Measurements from ENCODE around the gene A4GALT. TPM values are rescaled to one million over a fixed set of nuclear protein-coding genes. Genes with fewer than 3 reads are reported as not detected.

The A4GALT gene
- polyA plus RNA-seq (2013, experiment 1 of 2) = 1.6 TPM
- 2.2 TPM for polyA plus RNA-seq (2013, experiment 2 of 2)

DNA sequence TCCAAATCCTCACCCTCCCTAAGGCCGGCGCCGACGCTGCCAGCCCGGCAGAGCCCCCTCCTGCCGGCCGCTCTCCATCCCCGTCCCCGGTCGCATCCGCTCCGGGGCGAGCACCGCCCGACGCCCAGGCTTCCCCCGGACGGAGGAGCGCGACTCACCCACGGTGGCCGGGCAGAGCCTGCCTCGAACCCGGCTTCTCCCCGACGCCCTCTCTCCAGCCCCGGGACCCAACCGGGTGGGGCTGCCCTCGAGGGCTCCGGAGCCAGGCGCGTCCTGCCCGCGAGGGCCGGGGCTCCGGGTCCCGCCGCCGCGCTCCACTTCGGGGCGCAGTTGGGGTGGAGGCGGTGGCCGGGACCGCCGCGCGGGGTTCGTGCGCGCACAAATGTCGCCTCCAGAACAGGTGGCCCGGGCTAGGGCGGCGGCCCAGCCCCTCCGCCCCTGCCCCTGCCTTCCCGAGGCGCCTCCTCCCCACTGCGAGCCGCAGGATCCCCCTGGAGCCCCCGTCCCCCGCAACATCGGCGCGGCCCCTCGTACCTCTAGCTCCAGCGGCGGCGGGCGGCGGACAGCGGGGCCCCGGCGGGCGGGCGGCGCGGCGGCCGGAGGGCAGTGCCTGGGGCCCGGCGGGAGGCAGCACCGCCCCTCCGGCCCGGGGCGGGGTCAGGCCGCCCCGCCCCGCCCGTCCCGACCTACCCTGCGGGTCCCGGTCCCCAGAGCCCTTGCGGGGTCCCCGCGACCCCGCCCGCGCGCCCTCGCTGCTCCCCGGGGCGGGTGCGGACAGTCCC, at the start of gene A4GALT:
TSS of gene A4GALT (minus strand) at position 608 of the 782 bp plus-strand sequence. CDS start 26,919 bp downstream, outside the sequence.
- H3K36me3 ChIP-seq (ENCODE audit: control insufficient read depth, insufficient read depth, low read length) = no peaks in the 10 kb centered on the region
- H3K4me3 ChIP-seq (ENCODE audit: extremely low read depth, insufficient read depth, low read length, poor library complexity, severe bottlenecking) = peak within 1 kb of the TSS; percentile 46
- 0% methylated on average over 67 to 70 of the region's 104 CpGs for WGBS, 2 experiments (ENCODE audit: insufficient coverage in 2 of 2)
- no peaks in the 10 kb centered on the region for H3K9me3 ChIP-seq (ENCODE audit: control insufficient read depth, low read length)
- H3K27ac ChIP-seq (ENCODE audit: low read depth, low read length, severe bottlenecking) = no peak within 1 kb of the TSS
- H3K4me1 ChIP-seq (ENCODE audit: control insufficient read depth, insufficient read depth, low read length, poor library complexity, severe bottlenecking) = peaks cover 7% of the 10 kb centered on the region

DNA sequence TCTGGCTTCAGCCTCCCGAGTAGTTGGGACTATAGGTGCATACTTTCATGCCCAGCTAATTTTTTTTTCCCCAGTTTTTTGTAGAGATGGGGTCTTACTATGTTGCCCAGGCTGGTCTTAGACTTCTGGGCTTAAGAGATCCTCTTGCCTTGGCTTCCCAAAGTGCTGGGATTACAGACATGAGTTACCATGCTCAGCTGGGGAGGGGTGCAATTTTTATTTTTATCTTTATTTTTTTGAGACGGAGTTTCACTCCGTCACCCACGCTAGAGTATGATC, 49.7 kb upstream of the A4GALT start:
- H3K4me1 ChIP-seq (ENCODE audit: control insufficient read depth, insufficient read depth, low read length, poor library complexity, severe bottlenecking) = peaks cover 17% of the 10 kb centered on the region
- no peak overlapping the region for H3K4me3 ChIP-seq (ENCODE audit: extremely low read depth, insufficient read depth, low read length, poor library complexity, severe bottlenecking)
- no peaks in the 10 kb centered on the region for H3K9me3 ChIP-seq (ENCODE audit: control insufficient read depth, low read length)
- no peaks in the 10 kb centered on the region for H3K36me3 ChIP-seq (ENCODE audit: control insufficient read depth, insufficient read depth, low read length)
- WGBS, 2 experiments (ENCODE audit: insufficient coverage in 2 of 2) = 81 to 83% methylated on average over 3 to 4 of the region's 4 CpGs
- no peak overlapping the region for H3K27ac ChIP-seq (ENCODE audit: low read depth, low read length, severe bottlenecking)

DNA sequence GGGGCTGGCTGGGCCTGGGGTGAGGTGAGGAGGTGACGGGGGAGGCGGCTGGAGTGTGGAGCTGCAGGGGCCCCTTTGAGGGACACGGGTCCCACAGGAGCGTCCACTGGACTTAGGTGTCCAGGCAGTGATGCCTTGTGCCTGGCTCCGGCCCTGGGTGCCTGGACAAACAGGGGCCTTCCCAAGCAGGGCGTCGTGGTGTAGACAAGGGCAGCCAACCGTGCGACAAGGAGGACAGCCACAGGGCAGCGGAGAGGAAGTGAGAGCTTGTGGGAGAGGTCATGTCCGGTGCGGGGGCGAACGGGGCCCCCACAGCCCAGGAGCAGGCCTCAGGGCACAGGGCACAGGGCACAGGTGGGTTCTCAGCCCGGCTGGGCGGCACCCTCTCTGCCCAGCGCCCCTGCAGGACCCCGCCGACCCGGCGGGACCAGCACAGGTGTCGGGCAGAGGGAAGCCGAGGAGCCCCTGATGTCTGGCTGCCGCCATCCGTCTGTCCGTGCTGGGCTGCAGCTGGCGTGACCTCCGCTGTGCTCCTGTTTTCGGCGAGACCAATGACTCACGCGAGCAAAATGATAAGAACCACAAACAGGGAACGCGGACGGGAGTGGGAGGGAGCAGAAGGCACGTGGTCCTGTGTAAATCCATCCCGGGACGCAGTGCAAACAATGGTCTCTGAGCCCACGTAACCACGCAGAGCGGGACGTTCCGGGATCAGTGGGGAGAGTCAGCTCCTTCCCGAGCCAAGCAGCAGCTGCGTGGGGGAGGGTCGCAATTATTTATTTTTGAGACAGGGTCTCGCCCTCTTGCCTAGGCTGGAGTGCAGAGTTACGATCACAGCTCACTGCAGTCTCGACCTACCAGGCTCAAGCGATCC, 49.1 kb upstream of the A4GALT start:
- Histone ChIP-seq H3K4me1 (ENCODE audit: control insufficient read depth, insufficient read depth, low read length, poor library complexity, severe bottlenecking) (peaks cover 17% of the 10 kb centered on the region), H3K27ac (ENCODE audit: low read depth, low read length, severe bottlenecking) (no peak overlapping the region), H3K9me3 (ENCODE audit: control insufficient read depth, low read length) (no peaks in the 10 kb centered on the region), H3K4me3 (ENCODE audit: extremely low read depth, insufficient read depth, low read length, poor library complexity, severe bottlenecking) (no peak overlapping the region), H3K36me3 (ENCODE audit: control insufficient read depth, insufficient read depth, low read length) (no peaks in the 10 kb centered on the region)
- WGBS, 2 experiments (ENCODE audit: insufficient coverage in 2 of 2) = 87% methylated on average over 48 to 50 of the region's 50 CpGs

- Histone ChIP-seq H3K9me3 (ENCODE audit: control insufficient read depth, low read length) (no peaks in the 10 kb centered on the region), H3K4me1 (ENCODE audit: control insufficient read depth, insufficient read depth, low read length, poor library complexity, severe bottlenecking) (peaks cover 17% of the 10 kb centered on the region), H3K27ac (ENCODE audit: low read depth, low read length, severe bottlenecking) (no peak overlapping the region), H3K36me3 (ENCODE audit: control insufficient read depth, insufficient read depth, low read length) (no peaks in the 10 kb centered on the region), H3K4me3 (ENCODE audit: extremely low read depth, insufficient read depth, low read length, poor library complexity, severe bottlenecking) (no peak overlapping the region)
- 91% methylated on average over 7 to 9 of the region's 11 CpGs for WGBS, 2 experiments (ENCODE audit: insufficient coverage in 2 of 2)
Measured at GRCh38 chr22:42769238-42769573, 48.5 kb upstream of the A4GALT start.

DNA sequence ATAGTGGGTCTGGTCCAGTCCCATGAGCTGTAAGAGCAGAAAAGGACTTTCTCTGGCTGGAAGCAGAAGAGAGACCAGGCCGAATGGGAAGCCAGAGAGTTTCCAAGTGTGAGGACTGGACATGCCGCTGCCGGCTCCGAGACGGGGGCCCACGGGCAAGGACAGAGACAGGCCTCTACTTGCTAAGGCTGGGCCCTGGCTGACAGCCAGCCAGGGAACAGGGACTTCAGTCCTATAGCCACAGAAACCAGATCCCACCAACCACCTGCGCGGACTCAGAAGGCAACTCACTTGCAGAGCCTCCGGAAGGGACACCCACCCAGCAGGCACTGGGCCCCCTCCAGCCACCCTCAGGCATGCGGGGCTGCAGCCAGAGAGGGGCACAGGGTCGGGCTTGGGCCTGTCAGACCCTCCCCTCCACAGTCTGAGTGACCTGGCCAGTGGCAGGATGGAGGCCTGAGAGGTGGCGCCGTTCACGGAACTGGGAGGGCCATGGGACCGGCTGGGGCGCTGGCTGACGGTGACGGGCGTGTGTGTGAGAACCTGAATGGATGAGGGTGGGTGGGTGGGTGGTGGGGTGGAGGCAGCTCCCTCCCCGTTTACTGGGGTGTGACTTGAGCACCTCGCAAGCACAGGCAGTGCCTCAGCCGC, 47.8 kb upstream of the A4GALT start:
- WGBS, 2 experiments (ENCODE audit: insufficient coverage in 2 of 2) = 87 to 91% methylated on average over 12 to 17 of the region's 22 CpGs
- H3K27ac ChIP-seq (ENCODE audit: low read depth, low read length, severe bottlenecking) = no peak overlapping the region
- H3K36me3 ChIP-seq (ENCODE audit: control insufficient read depth, insufficient read depth, low read length) = no peaks in the 10 kb centered on the region
- peaks cover 17% of the 10 kb centered on the region for H3K4me1 ChIP-seq (ENCODE audit: control insufficient read depth, insufficient read depth, low read length, poor library complexity, severe bottlenecking)
- H3K4me3 ChIP-seq (ENCODE audit: extremely low read depth, insufficient read depth, low read length, poor library complexity, severe bottlenecking) = no peak overlapping the region
- no peaks in the 10 kb centered on the region for H3K9me3 ChIP-seq (ENCODE audit: control insufficient read depth, low read length)

- no peaks in the 10 kb centered on the region for H3K36me3 ChIP-seq (ENCODE audit: control insufficient read depth, insufficient read depth, low read length)
- no peaks in the 10 kb centered on the region for H3K9me3 ChIP-seq (ENCODE audit: control insufficient read depth, low read length)
- no peak overlapping the region for H3K4me3 ChIP-seq (ENCODE audit: extremely low read depth, insufficient read depth, low read length, poor library complexity, severe bottlenecking)
- WGBS, 2 experiments (ENCODE audit: insufficient coverage in 2 of 2) = 91 to 100% methylated on average over 7 of the region's 8 CpGs
- H3K27ac ChIP-seq (ENCODE audit: low read depth, low read length, severe bottlenecking) = no peak overlapping the region
- peaks cover 8% of the 10 kb centered on the region for H3K4me1 ChIP-seq (ENCODE audit: control insufficient read depth, insufficient read depth, low read length, poor library complexity, severe bottlenecking)
Measured at GRCh38 chr22:42766860-42767259, 46.2 kb upstream of the A4GALT start.

- no peaks in the 10 kb centered on the region for H3K36me3 ChIP-seq (ENCODE audit: control insufficient read depth, insufficient read depth, low read length)
- peaks cover 7% of the 10 kb centered on the region for H3K4me1 ChIP-seq (ENCODE audit: control insufficient read depth, insufficient read depth, low read length, poor library complexity, severe bottlenecking)
- 74 to 76% methylated on average over 6 to 7 of the region's 11 CpGs for WGBS, 2 experiments (ENCODE audit: insufficient coverage in 2 of 2)
- no peak overlapping the region for H3K4me3 ChIP-seq (ENCODE audit: extremely low read depth, insufficient read depth, low read length, poor library complexity, severe bottlenecking)
- H3K27ac ChIP-seq (ENCODE audit: low read depth, low read length, severe bottlenecking) = no peak overlapping the region
- no peaks in the 10 kb centered on the region for H3K9me3 ChIP-seq (ENCODE audit: control insufficient read depth, low read length)
Measured at GRCh38 chr22:42764895-42765363, 44.3 kb upstream of the A4GALT start.

GRCh38 chr22:42763965-42764480, 43.4 kb upstream of the A4GALT start:
- 89 to 97% methylated on average over 10 to 12 of the region's 13 CpGs for WGBS, 2 experiments (ENCODE audit: insufficient coverage in 2 of 2)
- Histone ChIP-seq H3K27ac (ENCODE audit: low read depth, low read length, severe bottlenecking) (no peak overlapping the region), H3K4me1 (ENCODE audit: control insufficient read depth, insufficient read depth, low read length, poor library complexity, severe bottlenecking) (peaks cover 5% of the 10 kb centered on the region), H3K9me3 (ENCODE audit: control insufficient read depth, low read length) (no peaks in the 10 kb centered on the region), H3K4me3 (ENCODE audit: extremely low read depth, insufficient read depth, low read length, poor library complexity, severe bottlenecking) (no peak overlapping the region), H3K36me3 (ENCODE audit: control insufficient read depth, insufficient read depth, low read length) (no peaks in the 10 kb centered on the region)

GRCh38 chr22:42760806-42761565, 40.3 kb upstream of the A4GALT start:
- no peaks in the 10 kb centered on the region for H3K4me1 ChIP-seq (ENCODE audit: control insufficient read depth, insufficient read depth, low read length, poor library complexity, severe bottlenecking)
- no peaks in the 10 kb centered on the region for H3K9me3 ChIP-seq (ENCODE audit: control insufficient read depth, low read length)
- no peaks in the 10 kb centered on the region for H3K36me3 ChIP-seq (ENCODE audit: control insufficient read depth, insufficient read depth, low read length)
- WGBS, 2 experiments (ENCODE audit: insufficient coverage in 2 of 2) = 91 to 93% methylated on average over 12 to 13 of the region's 18 CpGs
- H3K4me3 ChIP-seq (ENCODE audit: extremely low read depth, insufficient read depth, low read length, poor library complexity, severe bottlenecking) = no peak overlapping the region
- no peak overlapping the region for H3K27ac ChIP-seq (ENCODE audit: low read depth, low read length, severe bottlenecking)
